IMR-90 (cell line): ENCODE data around the gene MS4A6A. TPM values are rescaled to one million over a fixed set of nuclear protein-coding genes. Genes with fewer than 3 reads are reported as not detected.

Source experiments
- ATAC-seq: fragments of 200-7000 bp; cut with Tn5 transposase; 2 replicates; pipeline ENCODE4 v1.9.1; 2020; ENCODE audit warnings: low read depth, mild to moderate bottlenecking, moderate library complexity
- BruUV-seq: library from RNA; stranded (reverse); fragments of 400-500 nt; replicated peaks from 2 replicates; lab custom pipeline; 2021; lab: Mats Ljungman, UMichigan
- CTCF ChIA-PET: fragments of 300-600 bp; formaldehyde crosslinking; extraction: SDS; loops from one replicate; lab custom pipeline; 2021; ENCODE audit warnings: antibody characterized with exemption; lab: Yijun Ruan, JAX
- POLR2A ChIA-PET: fragments of 300-600 bp; sonication (Branson Sonifier 250); formaldehyde crosslinking; loops from one replicate; lab custom pipeline; 2022; ENCODE audit warnings: antibody characterized with exemption; ENCODE audit not compliant: unreplicated experiment; lab: Charles Lee
- DNase-seq: peaks from one replicate; pipeline ENCODE4 v3.0.0; 2013
- H2AFZ ChIP-seq: replicated peaks from 2 replicates; pipeline ENCODE3; 2013; ENCODE audit warnings: low read length, mild to moderate bottlenecking; ENCODE audit not compliant: poor library complexity
- H2AK5ac ChIP-seq: 2 replicates; pipeline ENCODE4 v1.6.1; 2013; ENCODE audit warnings: low read depth, low read length, inconsistent platforms
- H2AK9ac ChIP-seq: replicated peaks from 2 replicates; pipeline ENCODE3; 2013; ENCODE audit warnings: mild to moderate bottlenecking, low read depth, low read length, moderate library complexity; ENCODE audit not compliant: poor library complexity
- H2BK120ac ChIP-seq: 2 replicates; pipeline ENCODE4 v1.6.1; 2013; ENCODE audit warnings: low read depth, low read length, inconsistent platforms
- H2BK15ac ChIP-seq: 3 replicates; pipeline ENCODE4 v1.6.1; 2013; ENCODE audit warnings: low read depth, low read length, inconsistent platforms
- H2BK20ac ChIP-seq: 2 replicates; pipeline ENCODE4 v1.6.1; 2013; ENCODE audit warnings: low read depth, mild to moderate bottlenecking, inconsistent platforms, low read length, moderate library complexity
- H2BK5ac ChIP-seq: 2 replicates; pipeline ENCODE4 v1.6.1; 2013; ENCODE audit warnings: mild to moderate bottlenecking, low read depth, low read length, inconsistent platforms; ENCODE audit not compliant: poor library complexity, severe bottlenecking
- H3K14ac ChIP-seq: replicated peaks from 2 replicates; pipeline ENCODE4 v1.6.1; 2013; ENCODE audit warnings: low read depth, low read length, inconsistent platforms
- H3K18ac ChIP-seq: 2 replicates; pipeline ENCODE4 v1.6.1; 2013; ENCODE audit warnings: low read depth, low read length, control low read depth
- H3K23ac ChIP-seq: 2 replicates; pipeline ENCODE4 v1.6.1; 2013; ENCODE audit warnings: low read depth, low read length, inconsistent platforms
- H3K27ac ChIP-seq: 2 replicates; pipeline ENCODE4 v1.5.1; 2013; ENCODE audit warnings: mild to moderate bottlenecking, control low read depth, low read length; ENCODE audit not compliant: insufficient read depth
- H3K27me3 ChIP-seq: 2 replicates; pipeline ENCODE4 v1.6.1; 2013; ENCODE audit warnings: low read length; ENCODE audit not compliant: control insufficient read depth, insufficient read depth
- H3K36me3 ChIP-seq: 2 replicates; pipeline ENCODE4 v1.6.1; 2013; ENCODE audit warnings: low read length, mixed read lengths; ENCODE audit not compliant: control insufficient read depth, insufficient read depth
- H3K4ac ChIP-seq: 2 replicates; pipeline ENCODE4 v1.6.1; 2013; ENCODE audit warnings: low read depth, low read length, inconsistent platforms
- H3K4me1 ChIP-seq: 2 replicates; pipeline ENCODE4 v1.6.1; 2013; ENCODE audit warnings: low read length, mixed read lengths; ENCODE audit not compliant: control insufficient read depth, insufficient read depth
- H3K4me2 ChIP-seq: 2 replicates; pipeline ENCODE4 v1.6.1; 2013; ENCODE audit warnings: low read depth, mild to moderate bottlenecking, control low read depth, low read length, moderate library complexity
- H3K4me3 ChIP-seq: 2 replicates; pipeline ENCODE4 v1.5.1; 2013; ENCODE audit warnings: low read depth, mild to moderate bottlenecking, control low read depth, low read length, moderate library complexity; ENCODE audit not compliant: insufficient read depth
- H3K56ac ChIP-seq: 2 replicates; pipeline ENCODE4 v1.6.1; 2013; ENCODE audit warnings: low read length, inconsistent platforms; ENCODE audit not compliant: insufficient read depth; ENCODE audit errors: extremely low read depth
- H3K79me1 ChIP-seq, 2 experiments: 2 replicates each; pipeline ENCODE4 v1.6.1; 2013; ENCODE audit warnings: low read length in 2 of 2, inconsistent platforms in 1 of 2, low read depth in 1 of 2
- H3K9ac ChIP-seq: 2 replicates; pipeline ENCODE4 v1.6.1; 2013; ENCODE audit warnings: low read depth, low read length, control low read depth
- H3K9me1 ChIP-seq: 2 replicates; pipeline ENCODE4 v1.6.1; 2013; ENCODE audit warnings: low read length, inconsistent platforms; ENCODE audit not compliant: insufficient read depth
- H3K9me3 ChIP-seq: 2 replicates; pipeline ENCODE4 v1.6.1; 2013; ENCODE audit warnings: low read length; ENCODE audit not compliant: control insufficient read depth, insufficient read depth
- H4K20me1 ChIP-seq: 2 replicates; pipeline ENCODE4 v1.6.1; 2013; ENCODE audit warnings: low read length, inconsistent platforms; ENCODE audit not compliant: insufficient read depth
- H4K5ac ChIP-seq: 2 replicates; pipeline ENCODE4 v1.6.1; 2013; ENCODE audit warnings: mild to moderate bottlenecking, low read depth, low read length, control low read depth
- H4K8ac ChIP-seq, 2 experiments: 2 replicates each; pipeline ENCODE4 v1.6.1; 2013; ENCODE audit warnings: low read depth in 2 of 2, low read length in 2 of 2, control low read depth in 1 of 2, inconsistent platforms in 1 of 2
- H4K91ac ChIP-seq: 2 replicates; pipeline ENCODE4 v1.6.1; 2013; ENCODE audit warnings: low read depth, low read length, inconsistent platforms; ENCODE audit not compliant: insufficient read depth
- CEBPB ChIP-seq: IDR thresholded peaks from 2 replicates; pipeline ENCODE4 v1.6.1; 2012; ENCODE audit warnings: low read depth, low read length, improper control_type of control experiment
- CHD1 ChIP-seq: IDR thresholded peaks from 2 replicates; pipeline ENCODE4 v1.6.1; 2012; ENCODE audit warnings: low read depth, low read length, improper control_type of control experiment
- CTCF ChIP-seq: conservative IDR thresholded peaks from 2 replicates; pipeline ENCODE4 v1.5.1; 2012; ENCODE audit warnings: mild to moderate bottlenecking, low read depth, low read length, improper control_type of control experiment
- MAFK ChIP-seq: IDR thresholded peaks from 2 replicates; pipeline ENCODE4 v1.6.1; 2012; ENCODE audit warnings: low read depth, low read length, improper control_type of control experiment
- MXI1 ChIP-seq: IDR thresholded peaks from 2 replicates; pipeline ENCODE4 v1.6.1; 2012; ENCODE audit warnings: low read depth, mild to moderate bottlenecking, low read length, moderate library complexity, borderline replicate concordance
- RAD21 ChIP-seq: IDR thresholded peaks from 2 replicates; pipeline ENCODE4 v1.6.1; 2012; ENCODE audit warnings: low read length, improper control_type of control experiment
- RCOR1 ChIP-seq: IDR thresholded peaks from 2 replicates; pipeline ENCODE4 v1.6.1; 2012; ENCODE audit warnings: mild to moderate bottlenecking, low read length, improper control_type of control experiment; ENCODE audit not compliant: insufficient replicate concordance
- SMC3 ChIP-seq: fragments of 150-350 bp; IDR thresholded peaks from 2 replicates; pipeline ENCODE4 v1.6.1; 2016; ENCODE audit warnings: low read depth, mild to moderate bottlenecking, antibody characterized with exemption, low read length, moderate library complexity
- USF2 ChIP-seq: fragments of 150-350 bp; IDR thresholded peaks from 2 replicates; pipeline ENCODE4 v1.6.1; 2017; ENCODE audit warnings: mild to moderate bottlenecking, antibody characterized with exemption, low read length, low read depth
- WGBS, 2 experiments: methylation state at CpG; one replicate each; pipeline versions ENCODE4 v1.1.5 to v1.1.7; 2013; ENCODE audit warnings: missing lambda C conversion rate in 2 of 2; ENCODE audit not compliant: insufficient read length in 1 of 2; ENCODE audit errors: extremely low coverage in 2 of 2; 5-methylcytosine and 5-hydroxymethylcytosine counted together
- dilution Hi-C: fragments of 300-500 bp; cut with HindIII; formaldehyde crosslinking; loops from one replicate; pipeline ENCODE4 v1.14.3; 2018; ENCODE audit warnings: low sequenced_read_pairs; ENCODE audit not compliant: unreplicated experiment
- in situ Hi-C: fragments of 300-500 bp; cut with MboI; formaldehyde crosslinking; loops from 3 replicates; pipeline ENCODE4 v1.14.3; 2019; ENCODE audit warnings: low sequenced_read_pairs, inconsistent platforms, mixed read lengths
- intact Hi-C: fragments of 100-400 bp; cut with micrococcal nuclease; formaldehyde crosslinking; loops from 2 replicates; pipeline ENCODE4 v1.10.0; 2022
- polyA plus RNA-seq, 3 experiments: library from polyadenylated mRNA; depleted of rRNA; stranded (reverse); fragments of >200 nt; gene quantifications; 2 replicates each; pipeline ENCODE4 v1.2.3, GENCODE V29; 2012; ENCODE audit warnings: low replicate concordance in 1 of 3
- total RNA-seq: library from RNA; depleted of rRNA; stranded (reverse); fragments of >200 nt; gene quantifications from 2 replicates; pipeline ENCODE4 v1.2.3, GENCODE V29; 2012

MS4A6A gene
- total and polyA plus RNA-seq, 2 of the 4 experiments (the other 2 are of a cell fraction), result not detected

- H3K4ac ChIP-seq, result no peak overlapping the region
- no peak overlapping the region for H2BK120ac ChIP-seq
- in situ Hi-C loops (no loop called here), intact Hi-C loops (no loop called here), dilution Hi-C loops (no loop called here)
- no TSS peak for BruUV-seq
- no peak overlapping the region for H4K8ac ChIP-seq
- H3K23ac ChIP-seq, result no peak overlapping the region
- no peak overlapping the region for H3K27ac ChIP-seq
- H4K5ac ChIP-seq, result no peak overlapping the region
- no peaks in the 10 kb centered on the region for H4K20me1 ChIP-seq
- H3K56ac ChIP-seq, result no peak overlapping the region
- no peaks in the 10 kb centered on the region for H3K4me1 ChIP-seq
- no peaks in the 10 kb centered on the region for H3K79me1 ChIP-seq
- H3K9me3 ChIP-seq, result no peaks in the 10 kb centered on the region
- no peak overlapping the region for H3K4me2 ChIP-seq
- no peaks in the 10 kb centered on the region for H3K27me3 ChIP-seq
- DNase-seq (no peak), ATAC-seq (no peak)
- 40% methylated on average over 1 of the region's 4 CpGs; no CpG with 5 or more reads in 1 of the 2 experiments for WGBS, 2 experiments
- H2BK20ac ChIP-seq, result no peak overlapping the region
- no peaks in the 10 kb centered on the region for H3K9me1 ChIP-seq
- CTCF ChIA-PET, result no interaction called here
- H2AK9ac ChIP-seq, result no peak overlapping the region
- no peaks in the 10 kb centered on the region for H3K36me3 ChIP-seq
- H2BK15ac ChIP-seq, result no peak overlapping the region
- H2AFZ ChIP-seq, result no peak overlapping the region
- POLR2A ChIA-PET, result no interaction called here
- TF ChIP-seq USF2 (no peak), RAD21 (no peak), MAFK (no peak), CEBPB (no peak), MXI1 (no peak), RCOR1 (no peak), SMC3 (no peak), CTCF (no peak), CHD1 (no peak)
- H4K91ac ChIP-seq, result no peak overlapping the region
- H3K4me3 ChIP-seq, result no peak overlapping the region
- no peak overlapping the region for H2BK5ac ChIP-seq
- H3K14ac ChIP-seq, result no peak overlapping the region
- no peak overlapping the region for H3K18ac ChIP-seq
- H2AK5ac ChIP-seq, result no peak overlapping the region
- no peak overlapping the region for H3K9ac ChIP-seq
Measured at GRCh38 chr11:60211206-60211605, 28.3 kb upstream of the MS4A6A start.
